HCT116 (cell line): ENCODE data around the gene TACC2. TPM values are rescaled to one million over a fixed set of nuclear protein-coding genes. Genes with fewer than 3 reads are reported as not detected.

Experiments
- ATAC-seq: fragments of 200-7000 bp; cut with Tn5 transposase; 2 replicates; pipeline ENCODE4 v1.9.1; 2020; ENCODE audit warnings: mild to moderate bottlenecking, moderate library complexity
- BruUV-seq: library from RNA; stranded (reverse); fragments of 400-500 nt; replicated peaks from 2 replicates; lab custom pipeline; 2021; lab: Mats Ljungman, UMichigan
- CTCF ChIA-PET: fragments of 300-600 bp; sonication (Branson Sonifier 250); formaldehyde crosslinking; loops from one replicate; lab custom pipeline; 2021; ENCODE audit warnings: antibody characterized with exemption; lab: Charles Lee
- POLR2A ChIA-PET: fragments of 300-600, 350-600 bp; sonication (Branson Sonifier 250); formaldehyde crosslinking; loops from one replicate; lab custom pipeline; 2021; ENCODE audit warnings: antibody characterized with exemption; lab: Charles Lee
- RAD21 ChIA-PET, 2 experiments: fragments of 300-600 bp; sonication (Branson Sonifier 250); formaldehyde crosslinking; loops; one replicate each; lab custom pipeline; 2023; ENCODE audit warnings: low total read pairs in 2 of 2; ENCODE audit not compliant: uncharacterized antibody in 2 of 2, unreplicated experiment in 2 of 2, low non-redundant PET in 1 of 2; lab: Charles Lee
- DNase-seq: peaks from one replicate; pipeline ENCODE4 v3.0.0-alpha.2; 2010; ENCODE audit warnings: low read depth, low spot score
- H2AFZ ChIP-seq: fragments of 200-600 bp; shearing (Covaris generic), sonication (generic); 2 replicates; pipeline ENCODE4 v1.6.1; 2017; ENCODE audit warnings: low read depth, mixed run types, mixed read lengths, antibody characterized with exemption, low read length; ENCODE audit not compliant: poor library complexity, severe bottlenecking
- H3K27ac ChIP-seq: 2 replicates; pipeline ENCODE4 v1.5.1; 2012; ENCODE audit warnings: low read depth, low read length
- H3K27me3 ChIP-seq: fragments of 200-600 bp; sonication (generic); 2 replicates; pipeline ENCODE4 v1.6.1; 2016; ENCODE audit warnings: mixed run types, low read length, mixed read lengths; ENCODE audit not compliant: insufficient read depth
- H3K36me3 ChIP-seq, 2 experiments: fragments of 200-500 bp in 1 of 2; fragments of 200-600 bp in 1 of 2; sonication (Bioruptor generic) in 1 of 2; sonication (generic) in 1 of 2; 2 replicates each; pipeline versions ENCODE4 v1.5.1 to v1.6.1; 2014 to 2016; ENCODE audit warnings: low read length in 2 of 2, inconsistent platforms in 1 of 2, mixed read lengths in 1 of 2, mixed run types in 1 of 2; ENCODE audit not compliant: insufficient read depth in 2 of 2, control insufficient read depth in 1 of 2
- H3K4me1 ChIP-seq, 2 experiments: fragments of 200-600 bp in 1 of 2; sonication (generic) in 1 of 2; 2 replicates each; pipeline versions ENCODE4 v1.5.1 to v1.6.1; 2012 to 2017; ENCODE audit warnings: low read length in 2 of 2, inconsistent platforms in 1 of 2, mild to moderate bottlenecking in 1 of 2, mixed read lengths in 1 of 2, mixed run types in 1 of 2, moderate library complexity in 1 of 2; ENCODE audit not compliant: insufficient read depth in 2 of 2, control insufficient read depth in 1 of 2
- H3K4me2 ChIP-seq: fragments of 200-600 bp; sonication (generic); 2 replicates; pipeline ENCODE4 v1.6.1; 2017; ENCODE audit warnings: mixed run types, low read length, mixed read lengths
- H3K4me3 ChIP-seq, 2 experiments: fragments of 200-600 bp in 1 of 2; sonication (generic) in 1 of 2; replicated peaks in 1 of 2; 2 replicates each; pipeline ENCODE4 v1.5.1; 2011 to 2016; ENCODE audit warnings: low read length in 2 of 2, control low read depth in 1 of 2, low read depth in 1 of 2, mild to moderate bottlenecking in 1 of 2, mixed read lengths in 1 of 2, mixed run types in 1 of 2
- H3K79me2 ChIP-seq: fragments of 200-600 bp; sonication (generic); 2 replicates; pipeline ENCODE4 v1.6.1; 2017; ENCODE audit warnings: mild to moderate bottlenecking, mixed run types, low read length, moderate library complexity, mixed read lengths; ENCODE audit not compliant: insufficient read depth
- H3K9ac ChIP-seq: fragments of 200-600 bp; sonication (generic); 2 replicates; pipeline ENCODE4 v1.6.1; 2016; ENCODE audit warnings: low read length, mixed read lengths
- H3K9me2 ChIP-seq: fragments of 200-600 bp; sonication (generic), shearing (Covaris generic); 2 replicates; pipeline ENCODE4 v1.6.1; 2017; ENCODE audit warnings: mixed run types, mild to moderate bottlenecking, moderate library complexity; ENCODE audit not compliant: insufficient read depth
- H3K9me3 ChIP-seq, 2 experiments: fragments of 200-500 bp in 1 of 2; fragments of 200-600 bp in 1 of 2; sonication (Bioruptor generic) in 1 of 2; sonication (generic) in 1 of 2; 2 replicates each; pipeline ENCODE4 v1.6.1; 2014 to 2017; ENCODE audit warnings: low read length in 2 of 2, mixed read lengths in 2 of 2, inconsistent platforms in 1 of 2, low read depth in 1 of 2, mild to moderate bottlenecking in 1 of 2, mixed run types in 1 of 2, moderate library complexity in 1 of 2; ENCODE audit not compliant: control insufficient read depth in 1 of 2, insufficient read depth in 1 of 2
- H4K20me1 ChIP-seq: fragments of 200-600 bp; sonication (generic), shearing (Covaris generic); 2 replicates; pipeline ENCODE4 v1.6.1; 2017; ENCODE audit warnings: mixed run types, mild to moderate bottlenecking, moderate library complexity; ENCODE audit not compliant: insufficient read depth
- CBX3 ChIP-seq: IDR thresholded peaks from 2 replicates; pipeline ENCODE4 v1.6.1; 2012; ENCODE audit warnings: low read depth
- CEBPB ChIP-seq: IDR thresholded peaks from 2 replicates; pipeline ENCODE4 v1.6.1; 2012; ENCODE audit warnings: low read depth
- ELF1 ChIP-seq: IDR thresholded peaks from 2 replicates; pipeline ENCODE4 v1.6.1; 2012; ENCODE audit warnings: low read depth, borderline replicate concordance
- EZH2 ChIP-seq: fragments of 200-600 bp; sonication (generic); IDR thresholded peaks from 2 replicates; pipeline ENCODE4 v1.6.1; 2017; ENCODE audit warnings: antibody characterized with exemption, mixed run types
- EZH2phosphoT487 ChIP-seq: fragments of 200-600 bp; IDR thresholded peaks from 2 replicates; pipeline ENCODE4 v1.6.1; 2018; ENCODE audit warnings: antibody characterized with exemption, borderline replicate concordance
- FOSL1 ChIP-seq: IDR thresholded peaks from 2 replicates; pipeline ENCODE4 v1.6.1; 2012; ENCODE audit warnings: low read depth
- POLR2AphosphoS5 ChIP-seq: IDR thresholded peaks from 2 replicates; pipeline ENCODE4 v1.6.1; 2011; ENCODE audit warnings: mild to moderate bottlenecking, low read depth, low read length, moderate library complexity
- RAD21 ChIP-seq: IDR thresholded peaks from 2 replicates; pipeline ENCODE4 v1.6.1; 2012; ENCODE audit warnings: low read depth, mild to moderate bottlenecking
- REST ChIP-seq: IDR thresholded peaks from 2 replicates; pipeline ENCODE4 v1.6.1; 2012; ENCODE audit warnings: low read depth
- SIN3A ChIP-seq: IDR thresholded peaks from 2 replicates; pipeline ENCODE4 v1.6.1; 2012; ENCODE audit warnings: low read depth
- SP1 ChIP-seq: IDR thresholded peaks from 2 replicates; pipeline ENCODE4 v1.6.1; 2012; ENCODE audit warnings: low read depth
- SRF ChIP-seq: IDR thresholded peaks from 2 replicates; pipeline ENCODE4 v1.6.1; 2012; ENCODE audit warnings: low read depth
- TCF7L2 ChIP-seq: IDR thresholded peaks from 2 replicates; pipeline ENCODE4 v1.7.0; 2011; ENCODE audit warnings: borderline replicate concordance, inconsistent platforms; ENCODE audit not compliant: insufficient read depth, insufficient read length; ENCODE audit errors: extremely low read depth
- YY1 ChIP-seq: IDR thresholded peaks from 2 replicates; pipeline ENCODE4 v1.6.1; 2011; ENCODE audit warnings: low read length, low read depth, moderate library complexity, mild to moderate bottlenecking; ENCODE audit not compliant: insufficient replicate concordance; ENCODE audit errors: extremely low read depth
- ZNF274 ChIP-seq: fragments of 200-500 bp; sonication (Bioruptor generic); IDR thresholded peaks from 2 replicates; pipeline ENCODE4 v1.6.1; 2014; ENCODE audit warnings: mild to moderate bottlenecking, low read depth, low read length, inconsistent platforms
- intact Hi-C: fragments of 100-400 bp; cut with micrococcal nuclease; formaldehyde crosslinking; loops from 2 replicates; pipeline ENCODE4 v1.10.0; 2022
- total RNA-seq: library from RNA; stranded (reverse); gene quantifications from one replicate; pipeline ENCODE4 v1.2.1, GENCODE V29; 2021; ENCODE audit not compliant: unreplicated experiment
- TF ChIP-seq, protein P1 (sequence below): IDR thresholded peaks from 2 replicates; pipeline ENCODE4 v1.6.1; 2011; ENCODE audit warnings: mild to moderate bottlenecking, low read length, moderate library complexity; ENCODE audit not compliant: insufficient replicate concordance; ENCODE audit errors: extremely low read depth
- TF ChIP-seq, protein P2 (sequence below): IDR thresholded peaks from 2 replicates; pipeline ENCODE4 v1.6.1; 2012

Gene TACC2
- total RNA-seq, 1 experiment from 2014 or later: 38.6 TPM

- CTCF ChIA-PET: interaction anchor here (0.6 kb wide), 1 partner anchor 28 kb away, joined by 3 read pairs; no protein-coding TSS in a partner anchor
- no TSS peak for BruUV-seq
- TF ChIP-seq REST (no peak), EZH2phosphoT487 (no peak), RAD21 (no peak), POLR2AphosphoS5 (no peak), FOSL1 (no peak), EZH2 (no peak), ZNF274 (no peak), ELF1 (no peak), SRF (no peak), CBX3 (no peak), SP1 (no peak), SIN3A (no peak), TCF7L2 (no peak), YY1 (no peak), CEBPB (no peak)
- TF ChIP-seq, protein P1, sequence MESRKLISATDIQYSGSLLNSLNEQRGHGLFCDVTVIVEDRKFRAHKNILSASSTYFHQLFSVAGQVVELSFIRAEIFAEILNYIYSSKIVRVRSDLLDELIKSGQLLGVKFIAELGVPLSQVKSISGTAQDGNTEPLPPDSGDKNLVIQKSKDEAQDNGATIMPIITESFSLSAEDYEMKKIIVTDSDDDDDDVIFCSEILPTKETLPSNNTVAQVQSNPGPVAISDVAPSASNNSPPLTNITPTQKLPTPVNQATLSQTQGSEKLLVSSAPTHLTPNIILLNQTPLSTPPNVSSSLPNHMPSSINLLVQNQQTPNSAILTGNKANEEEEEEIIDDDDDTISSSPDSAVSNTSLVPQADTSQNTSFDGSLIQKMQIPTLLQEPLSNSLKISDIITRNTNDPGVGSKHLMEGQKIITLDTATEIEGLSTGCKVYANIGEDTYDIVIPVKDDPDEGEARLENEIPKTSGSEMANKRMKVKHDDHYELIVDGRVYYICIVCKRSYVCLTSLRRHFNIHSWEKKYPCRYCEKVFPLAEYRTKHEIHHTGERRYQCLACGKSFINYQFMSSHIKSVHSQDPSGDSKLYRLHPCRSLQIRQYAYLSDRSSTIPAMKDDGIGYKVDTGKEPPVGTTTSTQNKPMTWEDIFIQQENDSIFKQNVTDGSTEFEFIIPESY: no peak
- TF ChIP-seq, protein P2, sequence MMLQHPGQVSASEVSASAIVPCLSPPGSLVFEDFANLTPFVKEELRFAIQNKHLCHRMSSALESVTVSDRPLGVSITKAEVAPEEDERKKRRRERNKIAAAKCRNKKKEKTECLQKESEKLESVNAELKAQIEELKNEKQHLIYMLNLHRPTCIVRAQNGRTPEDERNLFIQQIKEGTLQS: no peak
- no peak overlapping the region for H3K27ac ChIP-seq
- H3K9ac ChIP-seq: no peak overlapping the region
- no peaks in the 10 kb centered on the region for H3K9me3 ChIP-seq
- H4K20me1 ChIP-seq: no peaks in the 10 kb centered on the region
- no peak overlapping the region for H2AFZ ChIP-seq
- H3K79me2 ChIP-seq: no peaks in the 10 kb centered on the region
- intact Hi-C loops: no loop called here
- ATAC-seq: no peak
- no peaks in the 10 kb centered on the region for H3K9me2 ChIP-seq
- no peak overlapping the region for H3K4me2 ChIP-seq
- peaks cover 0 to 5% of the 10 kb centered on the region in 2 experiments; a peak in 1 of 4 replicates for H3K36me3 ChIP-seq
- H3K4me1 ChIP-seq: no peaks in the 10 kb centered on the region
- DNase-seq: no peak
- RAD21 ChIA-PET: interaction anchor here in 1 of 2 experiments (0.5 kb wide), 1 partner anchor 326 kb away, joined by 3 read pairs; no protein-coding TSS in a partner anchor
- H3K27me3 ChIP-seq: no peaks in the 10 kb centered on the region
- POLR2A ChIA-PET: no interaction called here
- H3K4me3 ChIP-seq: no peak overlapping the region
These were observed 250.8 kb downstream of the TACC2 start for GRCh38 chr10:122239578-122240257.
